ENCODE data around the gene TLN1.

GRCh38 chr9:35659340-35659739 is 72.7 kb downstream of the TLN1 start:
- no peak for TF ChIP-seq CTCF (IDR thresholded peaks at IDR 0.05; ENCODE audit: low read depth, low read length, poor library complexity, severe bottlenecking)
- TF ChIP-seq EZH2phosphoT487 (IDR thresholded peaks at IDR 0.05; ENCODE audit: borderline replicate concordance, low read length): no peak

Measured in DOHH2 (cell line).